Fibroblast of mammary gland (primary cell): ENCODE measurements around the gene KLK8.

Source experiments
- DNase-seq: peaks from one replicate; pipeline ENCODE4 v3.0.0-alpha.2; 2010; ENCODE audit warnings: low read depth
- H3K4me3 ChIP-seq: 2 replicates; pipeline ENCODE4 v1.5.1; 2011; ENCODE audit warnings: low read depth, mild to moderate bottlenecking, low read length, moderate library complexity; ENCODE audit not compliant: control insufficient read depth
- TF ChIP-seq, protein P1 (sequence below): conservative IDR thresholded peaks from 2 replicates; pipeline ENCODE4 v1.5.1; 2011; ENCODE audit warnings: low read depth, low read length, inconsistent platforms; ENCODE audit not compliant: control insufficient read depth, insufficient read depth

KLK8 gene

DNA sequence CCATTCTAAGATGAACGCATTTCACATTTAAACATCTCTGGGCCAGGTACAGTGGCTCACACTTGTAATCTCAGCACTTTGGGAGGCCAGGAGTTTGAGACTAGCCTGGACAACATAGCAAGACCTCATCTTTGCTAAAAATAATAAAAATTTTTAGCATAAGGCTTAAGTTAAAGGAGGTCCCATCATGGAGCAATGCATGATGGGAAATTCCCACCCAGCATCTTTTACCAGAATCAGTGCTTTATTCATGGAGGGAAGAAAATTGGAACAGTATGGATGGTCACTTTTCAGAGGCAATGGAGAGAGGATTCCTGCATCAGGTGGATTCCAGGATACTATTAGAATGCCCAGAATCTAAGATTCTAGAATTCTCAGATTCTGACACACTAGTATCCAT lies 3.8 kb upstream of the KLK8 start:
- no peak for DNase-seq
- no peak overlapping the region for H3K4me3 ChIP-seq
- TF ChIP-seq, protein P1, sequence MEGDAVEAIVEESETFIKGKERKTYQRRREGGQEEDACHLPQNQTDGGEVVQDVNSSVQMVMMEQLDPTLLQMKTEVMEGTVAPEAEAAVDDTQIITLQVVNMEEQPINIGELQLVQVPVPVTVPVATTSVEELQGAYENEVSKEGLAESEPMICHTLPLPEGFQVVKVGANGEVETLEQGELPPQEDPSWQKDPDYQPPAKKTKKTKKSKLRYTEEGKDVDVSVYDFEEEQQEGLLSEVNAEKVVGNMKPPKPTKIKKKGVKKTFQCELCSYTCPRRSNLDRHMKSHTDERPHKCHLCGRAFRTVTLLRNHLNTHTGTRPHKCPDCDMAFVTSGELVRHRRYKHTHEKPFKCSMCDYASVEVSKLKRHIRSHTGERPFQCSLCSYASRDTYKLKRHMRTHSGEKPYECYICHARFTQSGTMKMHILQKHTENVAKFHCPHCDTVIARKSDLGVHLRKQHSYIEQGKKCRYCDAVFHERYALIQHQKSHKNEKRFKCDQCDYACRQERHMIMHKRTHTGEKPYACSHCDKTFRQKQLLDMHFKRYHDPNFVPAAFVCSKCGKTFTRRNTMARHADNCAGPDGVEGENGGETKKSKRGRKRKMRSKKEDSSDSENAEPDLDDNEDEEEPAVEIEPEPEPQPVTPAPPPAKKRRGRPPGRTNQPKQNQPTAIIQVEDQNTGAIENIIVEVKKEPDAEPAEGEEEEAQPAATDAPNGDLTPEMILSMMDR: no peak

DNA sequence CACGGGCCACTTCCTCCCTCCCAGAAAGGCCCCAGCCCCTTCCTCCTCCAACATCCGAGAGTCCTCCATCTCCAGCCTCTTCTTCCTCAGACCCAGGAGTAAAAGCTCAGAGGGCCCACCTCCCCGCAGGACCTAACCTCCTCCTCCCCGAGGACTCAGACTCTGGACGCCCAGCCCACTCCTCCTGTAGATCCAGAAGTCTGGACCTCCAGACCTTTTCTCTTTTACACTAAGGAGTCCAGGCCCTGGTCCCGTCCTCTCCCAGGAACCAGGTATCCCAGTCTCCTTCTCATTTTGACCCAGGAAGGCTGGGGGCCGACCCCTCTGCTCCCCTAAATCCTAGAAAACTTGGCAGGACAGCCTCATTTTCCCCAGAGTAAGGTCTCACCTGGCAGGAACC lies 1.9 kb upstream of the KLK8 start:
- no peak overlapping the region for H3K4me3 ChIP-seq
- DNase-seq: no peak
- TF ChIP-seq, protein P1: no peak

DNA sequence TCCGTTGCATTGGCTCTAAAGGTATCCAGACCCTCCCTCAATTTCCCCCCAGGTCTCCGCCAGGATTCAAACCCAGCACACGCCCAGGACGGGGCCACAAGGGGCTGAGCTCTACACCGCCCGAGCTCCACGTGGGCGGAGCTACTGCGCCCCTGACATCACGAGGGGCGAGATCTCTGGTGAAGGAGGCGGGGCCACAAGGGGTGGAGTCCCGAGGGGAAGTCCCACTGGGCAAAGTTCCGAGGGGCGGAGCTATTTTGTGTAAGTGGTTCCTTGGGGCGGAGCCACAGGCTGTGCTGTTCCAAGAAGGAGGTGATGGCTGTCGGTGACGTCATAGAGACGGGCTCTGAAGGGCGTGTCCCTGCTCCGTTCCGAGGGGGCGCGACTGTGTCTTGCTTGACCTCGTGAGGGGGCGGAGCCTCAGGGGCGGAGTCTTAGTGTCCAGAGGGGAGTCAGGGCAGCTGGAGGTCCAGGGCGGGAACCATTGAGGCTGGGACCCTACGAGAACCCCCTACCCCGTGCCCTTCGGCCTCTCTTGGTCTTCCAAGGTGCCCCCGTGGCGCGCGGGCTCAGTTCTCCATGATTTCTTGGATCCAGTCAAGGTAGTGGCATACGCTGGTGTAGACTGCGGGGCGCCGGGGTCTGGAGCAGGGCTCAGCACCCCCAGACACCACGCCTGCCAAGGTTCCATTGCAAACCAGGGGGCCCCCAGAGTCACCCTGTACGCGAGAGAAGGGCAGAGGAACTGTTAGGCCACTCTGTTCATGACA lies 1.3 kb upstream of the KLK8 start:
- H3K4me3 ChIP-seq: no peak overlapping the region
- TF ChIP-seq, protein P1: no peak
- DNase-seq: peak; percentile 47

DNA sequence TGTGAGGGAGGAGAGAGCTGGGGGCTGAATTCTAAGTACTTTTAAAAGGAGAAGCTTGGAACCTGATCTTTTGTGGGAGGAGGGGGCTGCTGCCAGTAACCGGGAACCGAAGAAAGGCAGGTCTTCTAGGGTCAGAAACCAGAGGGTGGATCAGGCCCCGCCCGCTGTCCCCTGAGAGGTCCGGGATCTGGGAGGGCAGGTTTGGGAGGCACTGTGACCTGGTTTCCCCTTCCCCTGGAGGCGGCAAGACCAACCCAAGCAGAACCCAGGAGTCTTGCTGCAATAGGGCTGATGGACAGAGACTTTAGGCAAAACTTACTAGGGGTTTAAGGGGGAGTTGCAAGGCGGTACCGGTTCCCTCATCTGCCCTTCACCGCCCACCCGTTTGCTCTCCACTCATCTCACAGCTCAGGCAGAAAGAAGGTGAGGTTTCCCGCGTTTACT lies 707 bp upstream of the KLK8 start:
- TF ChIP-seq, protein P1: no peak
- H3K4me3 ChIP-seq: no peak overlapping the region

DNA sequence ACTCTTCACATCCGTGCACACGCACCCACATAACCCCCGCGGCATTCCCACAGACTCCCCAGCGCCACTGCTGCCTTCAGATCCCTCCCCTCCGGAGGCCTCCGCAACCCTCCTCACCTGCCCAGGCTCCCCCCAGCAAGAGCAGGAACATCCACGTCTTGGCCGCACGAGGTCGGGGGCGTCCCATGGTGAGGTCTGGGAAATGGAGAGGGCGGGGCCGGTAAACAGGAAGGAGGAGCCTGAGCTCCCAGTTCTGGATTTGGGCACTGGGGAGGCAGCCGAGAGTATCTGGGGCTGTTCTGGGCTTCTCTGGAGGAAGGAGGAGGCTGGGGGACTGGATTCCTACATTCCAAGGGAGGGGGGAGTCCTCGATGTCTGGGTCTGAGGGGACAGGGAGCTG lies 423 bp downstream of the KLK8 start:
- no peak for DNase-seq
- H3K4me3 ChIP-seq: no peak overlapping the region
- TF ChIP-seq, protein P1: no peak

More for the DNA sequence above, 707 bp upstream of the KLK8 start:
- no peak for DNase-seq

DNA sequence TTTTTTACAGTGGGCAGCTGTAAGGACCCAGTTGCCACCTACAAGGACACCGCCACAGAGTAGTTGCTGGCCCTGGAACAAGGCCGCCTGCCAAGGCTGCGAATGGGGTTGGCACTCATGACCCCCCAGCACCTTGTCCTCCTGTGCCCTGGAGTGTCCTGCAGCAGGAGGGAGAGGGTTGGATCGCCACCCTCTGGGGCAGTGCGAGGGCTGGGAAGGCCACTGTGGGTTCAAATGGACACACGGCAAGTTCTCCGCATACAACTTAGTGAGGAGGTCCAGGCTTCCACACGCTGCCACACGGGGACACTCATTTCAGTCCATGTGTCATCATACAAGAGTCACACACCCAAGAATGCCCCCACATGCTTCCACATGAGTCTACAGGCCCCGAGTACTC lies 978 bp downstream of the KLK8 start:
- no peak for DNase-seq
- TF ChIP-seq, protein P1: no peak
- H3K4me3 ChIP-seq: no peak overlapping the region

DNA sequence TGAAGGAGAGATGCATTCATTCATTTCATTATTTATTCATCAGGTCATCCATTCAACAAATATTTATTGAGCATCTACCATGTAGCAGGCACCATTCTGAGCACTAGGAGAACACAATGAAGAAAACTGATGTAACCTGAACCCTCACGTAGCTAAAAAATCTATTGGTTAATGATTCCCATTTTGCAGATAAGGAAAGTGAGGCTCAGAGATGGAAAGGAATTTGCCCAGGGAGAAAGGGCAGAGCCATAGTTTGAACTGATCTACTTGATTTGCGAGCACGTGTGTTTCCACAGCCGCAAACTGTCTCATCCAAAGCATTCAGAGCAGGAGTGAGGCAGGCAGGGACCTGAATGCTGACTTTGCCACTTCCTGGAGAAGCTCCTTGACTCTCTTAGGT lies 2.7 kb downstream of the KLK8 start:
- H3K4me3 ChIP-seq: no peak overlapping the region
- TF ChIP-seq, protein P1: no peak
- DNase-seq: no peak
